HCT116 (cell line): ENCODE measurements around the gene PHGDH. TPM values are rescaled to one million over a fixed set of nuclear protein-coding genes. Genes with fewer than 3 reads are reported as not detected.

Experiments used
- ATAC-seq: fragments of 200-7000 bp; cut with Tn5 transposase; 2 replicates; pipeline ENCODE4 v1.9.1; 2020; ENCODE audit warnings: mild to moderate bottlenecking, moderate library complexity
- BruUV-seq: library from RNA; stranded (reverse); fragments of 400-500 nt; replicated peaks from 2 replicates; lab custom pipeline; 2021; lab: Mats Ljungman, UMichigan
- CTCF ChIA-PET: fragments of 300-600 bp; sonication (Branson Sonifier 250); formaldehyde crosslinking; loops from one replicate; lab custom pipeline; 2021; ENCODE audit warnings: antibody characterized with exemption; lab: Charles Lee
- POLR2A ChIA-PET: fragments of 300-600, 350-600 bp; sonication (Branson Sonifier 250); formaldehyde crosslinking; loops from one replicate; lab custom pipeline; 2021; ENCODE audit warnings: antibody characterized with exemption; lab: Charles Lee
- RAD21 ChIA-PET, 2 experiments: fragments of 300-600 bp; sonication (Branson Sonifier 250); formaldehyde crosslinking; loops; one replicate each; lab custom pipeline; 2023; ENCODE audit warnings: low total read pairs in 2 of 2; ENCODE audit not compliant: uncharacterized antibody in 2 of 2, unreplicated experiment in 2 of 2, low non-redundant PET in 1 of 2; lab: Charles Lee
- DNase-seq: peaks from one replicate; pipeline ENCODE4 v3.0.0-alpha.2; 2010; ENCODE audit warnings: low read depth, low spot score
- H2AFZ ChIP-seq: fragments of 200-600 bp; shearing (Covaris generic), sonication (generic); 2 replicates; pipeline ENCODE4 v1.6.1; 2017; ENCODE audit warnings: low read depth, mixed run types, mixed read lengths, antibody characterized with exemption, low read length; ENCODE audit not compliant: poor library complexity, severe bottlenecking
- H3K27ac ChIP-seq: 2 replicates; pipeline ENCODE4 v1.5.1; 2012; ENCODE audit warnings: low read depth, low read length
- H3K27me3 ChIP-seq: fragments of 200-600 bp; sonication (generic); 2 replicates; pipeline ENCODE4 v1.6.1; 2016; ENCODE audit warnings: mixed run types, low read length, mixed read lengths; ENCODE audit not compliant: insufficient read depth
- H3K36me3 ChIP-seq, 2 experiments: fragments of 200-500 bp in 1 of 2; fragments of 200-600 bp in 1 of 2; sonication (Bioruptor generic) in 1 of 2; sonication (generic) in 1 of 2; 2 replicates each; pipeline versions ENCODE4 v1.5.1 to v1.6.1; 2014 to 2016; ENCODE audit warnings: low read length in 2 of 2, inconsistent platforms in 1 of 2, mixed read lengths in 1 of 2, mixed run types in 1 of 2; ENCODE audit not compliant: insufficient read depth in 2 of 2, control insufficient read depth in 1 of 2
- H3K4me1 ChIP-seq, 2 experiments: fragments of 200-600 bp in 1 of 2; sonication (generic) in 1 of 2; 2 replicates each; pipeline versions ENCODE4 v1.5.1 to v1.6.1; 2012 to 2017; ENCODE audit warnings: low read length in 2 of 2, inconsistent platforms in 1 of 2, mild to moderate bottlenecking in 1 of 2, mixed read lengths in 1 of 2, mixed run types in 1 of 2, moderate library complexity in 1 of 2; ENCODE audit not compliant: insufficient read depth in 2 of 2, control insufficient read depth in 1 of 2
- H3K4me2 ChIP-seq: fragments of 200-600 bp; sonication (generic); 2 replicates; pipeline ENCODE4 v1.6.1; 2017; ENCODE audit warnings: mixed run types, low read length, mixed read lengths
- H3K4me3 ChIP-seq, 2 experiments: fragments of 200-600 bp in 1 of 2; sonication (generic) in 1 of 2; replicated peaks in 1 of 2; 2 replicates each; pipeline ENCODE4 v1.5.1; 2011 to 2016; ENCODE audit warnings: low read length in 2 of 2, control low read depth in 1 of 2, low read depth in 1 of 2, mild to moderate bottlenecking in 1 of 2, mixed read lengths in 1 of 2, mixed run types in 1 of 2
- H3K79me2 ChIP-seq: fragments of 200-600 bp; sonication (generic); 2 replicates; pipeline ENCODE4 v1.6.1; 2017; ENCODE audit warnings: mild to moderate bottlenecking, mixed run types, low read length, moderate library complexity, mixed read lengths; ENCODE audit not compliant: insufficient read depth
- H3K9ac ChIP-seq: fragments of 200-600 bp; sonication (generic); 2 replicates; pipeline ENCODE4 v1.6.1; 2016; ENCODE audit warnings: low read length, mixed read lengths
- H3K9me2 ChIP-seq: fragments of 200-600 bp; sonication (generic), shearing (Covaris generic); 2 replicates; pipeline ENCODE4 v1.6.1; 2017; ENCODE audit warnings: mixed run types, mild to moderate bottlenecking, moderate library complexity; ENCODE audit not compliant: insufficient read depth
- H3K9me3 ChIP-seq, 2 experiments: fragments of 200-500 bp in 1 of 2; fragments of 200-600 bp in 1 of 2; sonication (Bioruptor generic) in 1 of 2; sonication (generic) in 1 of 2; 2 replicates each; pipeline ENCODE4 v1.6.1; 2014 to 2017; ENCODE audit warnings: low read length in 2 of 2, mixed read lengths in 2 of 2, inconsistent platforms in 1 of 2, low read depth in 1 of 2, mild to moderate bottlenecking in 1 of 2, mixed run types in 1 of 2, moderate library complexity in 1 of 2; ENCODE audit not compliant: control insufficient read depth in 1 of 2, insufficient read depth in 1 of 2
- H4K20me1 ChIP-seq: fragments of 200-600 bp; sonication (generic), shearing (Covaris generic); 2 replicates; pipeline ENCODE4 v1.6.1; 2017; ENCODE audit warnings: mixed run types, mild to moderate bottlenecking, moderate library complexity; ENCODE audit not compliant: insufficient read depth
- ATF3 ChIP-seq: IDR thresholded peaks from 2 replicates; pipeline ENCODE4 v1.6.1; 2012
- CBX3 ChIP-seq: IDR thresholded peaks from 2 replicates; pipeline ENCODE4 v1.6.1; 2012; ENCODE audit warnings: low read depth
- CEBPB ChIP-seq: IDR thresholded peaks from 2 replicates; pipeline ENCODE4 v1.6.1; 2012; ENCODE audit warnings: low read depth
- CTCF ChIP-seq, 3 experiments: fragments of 200-600 bp in 1 of 3; sonication (generic) in 1 of 3; IDR thresholded peaks in 2 of 3; conservative IDR thresholded peaks in 1 of 3; 2 replicates each; pipeline ENCODE4 v1.5.1; 2012 to 2017; ENCODE audit warnings: low read depth in 2 of 3, low read length in 2 of 3, antibody characterized with exemption in 1 of 3, borderline replicate concordance in 1 of 3, control low read depth in 1 of 3, mild to moderate bottlenecking in 1 of 3, mixed read lengths in 1 of 3, mixed run types in 1 of 3, moderate library complexity in 1 of 3; ENCODE audit not compliant: insufficient read depth in 1 of 3
- EGR1 ChIP-seq: IDR thresholded peaks from 2 replicates; pipeline ENCODE4 v1.6.1; 2012; ENCODE audit warnings: low read depth
- ELF1 ChIP-seq: IDR thresholded peaks from 2 replicates; pipeline ENCODE4 v1.6.1; 2012; ENCODE audit warnings: low read depth, borderline replicate concordance
- EZH2phosphoT487 ChIP-seq: fragments of 200-600 bp; IDR thresholded peaks from 2 replicates; pipeline ENCODE4 v1.6.1; 2018; ENCODE audit warnings: antibody characterized with exemption, borderline replicate concordance
- FOSL1 ChIP-seq: IDR thresholded peaks from 2 replicates; pipeline ENCODE4 v1.6.1; 2012; ENCODE audit warnings: low read depth
- JUND ChIP-seq: IDR thresholded peaks from 2 replicates; pipeline ENCODE4 v1.6.1; 2012
- MAX ChIP-seq: IDR thresholded peaks from 2 replicates; pipeline ENCODE4 v1.6.1; 2012
- POLR2A ChIP-seq: IDR thresholded peaks from 2 replicates; pipeline ENCODE4 v1.7.0; 2011; ENCODE audit warnings: borderline replicate concordance; ENCODE audit not compliant: insufficient read depth, insufficient read length; ENCODE audit errors: extremely low read depth
- POLR2AphosphoS5 ChIP-seq: IDR thresholded peaks from 2 replicates; pipeline ENCODE4 v1.6.1; 2011; ENCODE audit warnings: mild to moderate bottlenecking, low read depth, low read length, moderate library complexity
- RAD21 ChIP-seq: IDR thresholded peaks from 2 replicates; pipeline ENCODE4 v1.6.1; 2012; ENCODE audit warnings: low read depth, mild to moderate bottlenecking
- SP1 ChIP-seq: IDR thresholded peaks from 2 replicates; pipeline ENCODE4 v1.6.1; 2012; ENCODE audit warnings: low read depth
- SRF ChIP-seq: IDR thresholded peaks from 2 replicates; pipeline ENCODE4 v1.6.1; 2012; ENCODE audit warnings: low read depth
- ZFX ChIP-seq: fragments of 450-650 bp; IDR thresholded peaks from 2 replicates; pipeline ENCODE4 v1.6.1; 2017
- ZNF274 ChIP-seq: fragments of 200-500 bp; sonication (Bioruptor generic); IDR thresholded peaks from 2 replicates; pipeline ENCODE4 v1.6.1; 2014; ENCODE audit warnings: mild to moderate bottlenecking, low read depth, low read length, inconsistent platforms
- intact Hi-C: fragments of 100-400 bp; cut with micrococcal nuclease; formaldehyde crosslinking; loops from 2 replicates; pipeline ENCODE4 v1.10.0; 2022
- total RNA-seq: library from RNA; stranded (reverse); gene quantifications from one replicate; pipeline ENCODE4 v1.2.1, GENCODE V29; 2021; ENCODE audit not compliant: unreplicated experiment

The PHGDH gene
- total RNA-seq, 1 experiment from 2014 or later: 187 TPM

GRCh38 chr1:119687434-119688079, 24.2 kb upstream of the PHGDH start:
- POLR2A ChIA-PET: no interaction called here
- no peaks in the 10 kb centered on the region for H3K79me2 ChIP-seq

More at GRCh38 chr1:119687434-119688079, 24.2 kb upstream of the PHGDH start:
- no peak for DNase-seq
- TF ChIP-seq SRF (no peak), EZH2phosphoT487 (no peak), ATF3 (no peak), CTCF (IDR thresholded peaks at IDR 0.05 in 2 of 3, conservative IDR thresholded peaks at IDR 0.05 in 1 of 3; ENCODE audit: borderline replicate concordance in 1 of 3, insufficient read depth in 1 of 3, low read depth in 2 of 3, low read length in 2 of 3) (no peak), JUND (no peak), CBX3 (no peak), SP1 (no peak), POLR2AphosphoS5 (no peak), POLR2A (no peak), MAX (no peak), EGR1 (no peak), RAD21 (no peak), CEBPB (no peak), FOSL1 (no peak), ZFX (no peak), ELF1 (no peak), ZNF274 (no peak)
- TF ChIP-seq, all 23 proteins: peak for 0
- Histone ChIP-seq H3K9me3 (no peaks in the 10 kb centered on the region), H4K20me1 (no peaks in the 10 kb centered on the region), H3K4me3 (no peak overlapping the region), H3K9me2 (no peaks in the 10 kb centered on the region), H3K27me3 (no peaks in the 10 kb centered on the region), H3K4me2 (0 out of 2 replicates have a peak overlapping the region, but pooled peaks have one; percentile 2), H3K27ac (no peak overlapping the region), H3K4me1 (peaks cover 0 to 19% of the 10 kb centered on the region in 2 experiments; a peak in 3 of 4 replicates), H3K9ac (no peak overlapping the region), H3K36me3 (no peaks in the 10 kb centered on the region), H2AFZ (no peak overlapping the region)
- ChIA-PET RAD21 (no interaction called here), CTCF (interaction anchor here (1.7 to 2.7 kb wide), 3 partner anchors 12 to 24 kb away, joined by 4 to 12 read pairs (median 11); partner anchors contain the start of gene PHGDH)
- ATAC-seq: no peak
- no TSS peak for BruUV-seq
- intact Hi-C loops: no loop called here
